Astrocyte (in vitro differentiated cells and primary cell): ENCODE measurements around the gene EFNA5.

Experiments
- CTCF ChIP-seq: IDR thresholded peaks from 2 replicates; pipeline ENCODE4 v1.5.1; 2011; ENCODE audit warnings: low read depth, mild to moderate bottlenecking, inconsistent platforms, low read length, moderate library complexity; ENCODE audit not compliant: insufficient read depth
- EZH2 ChIP-seq: IDR thresholded peaks from 2 replicates; pipeline ENCODE4 v1.6.1; 2012; ENCODE audit warnings: mild to moderate bottlenecking, low read length, inconsistent platforms; ENCODE audit not compliant: insufficient read depth

DNA sequence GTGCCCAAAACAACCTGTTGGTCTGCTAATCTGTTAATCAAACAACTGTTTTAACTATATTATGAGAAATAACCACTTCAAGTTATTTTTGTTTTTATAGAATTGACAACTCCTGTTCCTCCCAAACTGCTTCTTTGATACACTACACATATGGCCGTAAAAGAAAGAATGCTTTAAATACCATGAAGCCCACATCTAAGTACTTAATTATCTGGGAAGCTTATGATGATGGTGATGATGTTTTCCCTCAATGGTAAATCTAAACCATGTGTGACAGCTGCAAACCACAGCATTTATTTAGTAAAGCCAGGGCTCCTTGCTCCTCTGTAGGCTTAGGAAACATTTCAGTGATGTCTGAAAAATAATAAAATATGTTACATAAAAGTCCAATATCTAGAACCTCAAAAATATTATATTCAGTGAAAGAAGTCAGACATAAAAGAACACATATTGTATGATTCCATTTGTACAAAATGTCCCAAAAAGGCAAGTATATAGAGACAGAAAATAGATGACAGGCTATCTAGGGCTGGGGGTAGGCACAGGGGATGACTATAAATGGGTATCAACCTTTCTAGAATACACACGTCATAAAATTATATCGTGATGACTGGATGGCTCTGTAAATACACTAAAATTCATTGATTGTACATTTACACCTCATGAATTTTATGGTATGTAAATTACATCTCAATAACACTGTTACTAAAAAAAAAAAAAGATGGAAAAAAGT is 154.1 kb downstream of the EFNA5 start:
- TF ChIP-seq CTCF (no peak), EZH2 (no peak)
